Testis (tissue), 2 donors: ENCODE data around the gene ABL1.

Experiments used
- POLR2A ChIP-seq: fragments of 450-650 bp; IDR thresholded peaks from one replicate; pipeline ENCODE4 v1.6.1; 2017; ENCODE audit warnings: antibody characterized with exemption, mild to moderate bottlenecking, moderate library complexity
- TF ChIP-seq, protein P1 (sequence below), 3 experiments: fragments of 450-650 bp in 2 of 3; fragments of 200-600 bp in 1 of 3; sonication (generic) in 1 of 3; IDR thresholded peaks; one replicate each; pipeline ENCODE4 v1.5.1; 2016 to 2019; ENCODE audit warnings: antibody characterized with exemption in 3 of 3, mild to moderate bottlenecking in 2 of 3, moderate library complexity in 1 of 3

DNA sequence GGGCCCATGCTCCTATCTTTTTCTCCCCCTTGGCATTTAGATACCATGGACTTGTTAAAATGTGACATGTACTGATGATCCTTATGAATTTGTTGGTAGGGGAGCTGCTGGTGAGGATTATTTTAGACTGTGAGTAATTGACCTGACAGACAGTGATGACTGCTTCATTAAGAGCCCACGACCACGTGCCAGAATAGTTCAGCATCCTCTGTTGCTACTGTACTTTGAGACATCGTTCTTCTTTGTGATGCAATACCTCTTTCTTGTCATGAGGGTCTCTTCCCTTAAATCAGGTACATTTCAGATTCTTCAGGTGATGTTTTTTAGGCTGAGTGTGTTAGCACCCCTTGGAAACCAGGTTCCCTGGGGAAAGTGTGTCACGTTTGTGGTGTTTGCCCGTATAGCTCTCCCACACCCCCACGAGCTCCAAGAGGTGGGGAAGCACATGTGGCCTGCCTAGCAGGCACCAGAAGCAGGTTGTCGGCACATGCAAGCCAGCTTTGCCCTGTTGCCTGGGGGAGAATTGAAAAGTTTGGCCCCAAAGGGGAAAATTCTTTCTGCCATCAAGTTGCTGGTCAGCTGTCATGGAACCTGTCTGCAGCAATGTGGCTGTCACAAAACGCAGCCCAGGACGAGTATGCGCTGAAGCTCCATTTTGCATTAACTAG, 36.5 kb downstream of the ABL1 start:
- TF ChIP-seq, protein P1, sequence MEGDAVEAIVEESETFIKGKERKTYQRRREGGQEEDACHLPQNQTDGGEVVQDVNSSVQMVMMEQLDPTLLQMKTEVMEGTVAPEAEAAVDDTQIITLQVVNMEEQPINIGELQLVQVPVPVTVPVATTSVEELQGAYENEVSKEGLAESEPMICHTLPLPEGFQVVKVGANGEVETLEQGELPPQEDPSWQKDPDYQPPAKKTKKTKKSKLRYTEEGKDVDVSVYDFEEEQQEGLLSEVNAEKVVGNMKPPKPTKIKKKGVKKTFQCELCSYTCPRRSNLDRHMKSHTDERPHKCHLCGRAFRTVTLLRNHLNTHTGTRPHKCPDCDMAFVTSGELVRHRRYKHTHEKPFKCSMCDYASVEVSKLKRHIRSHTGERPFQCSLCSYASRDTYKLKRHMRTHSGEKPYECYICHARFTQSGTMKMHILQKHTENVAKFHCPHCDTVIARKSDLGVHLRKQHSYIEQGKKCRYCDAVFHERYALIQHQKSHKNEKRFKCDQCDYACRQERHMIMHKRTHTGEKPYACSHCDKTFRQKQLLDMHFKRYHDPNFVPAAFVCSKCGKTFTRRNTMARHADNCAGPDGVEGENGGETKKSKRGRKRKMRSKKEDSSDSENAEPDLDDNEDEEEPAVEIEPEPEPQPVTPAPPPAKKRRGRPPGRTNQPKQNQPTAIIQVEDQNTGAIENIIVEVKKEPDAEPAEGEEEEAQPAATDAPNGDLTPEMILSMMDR (IDR thresholded peaks at IDR 0.05): no peak
- no peak for TF ChIP-seq POLR2A
